Kidney (tissue), 14 donors: ENCODE data around the gene AQP9. TPM values are rescaled to one million over a fixed set of nuclear protein-coding genes. Genes with fewer than 3 reads are reported as not detected.
A peak's percentile ranks its signal among the peaks of the same experiment; 100 is the strongest.
"Not testable (repeated sequence)": the region's sequence is repeated elsewhere in the genome, so short reads cannot be mapped to it uniquely, and the experiment has no call there.

ENCODE experiments used
- DNase-seq, 5 donors: peaks; one replicate each; pipeline ENCODE4 v3.0.0-alpha.2; 2013 to 2020
- FAIRE-seq: peaks from 2 replicates; lab custom pipeline; 2012; peaks lifted over from hg19 to GRCh38; lab: Jason Lieb, UNC
- H3K27ac ChIP-seq, 2 donors: one replicate each; pipeline ENCODE4 v1.7.0; 2013; ENCODE audit warnings: low read depth in 2 of 2, low read length in 2 of 2, inconsistent platforms in 1 of 2
- H3K27me3 ChIP-seq: one replicate; pipeline ENCODE4 v1.7.1; 2013; ENCODE audit warnings: low read length, inconsistent platforms; ENCODE audit not compliant: control insufficient read depth, insufficient read depth
- H3K36me3 ChIP-seq, 3 donors: one replicate each; pipeline versions ENCODE4 v1.7.0 to v1.7.1; 2013; ENCODE audit warnings: low read length in 3 of 3, control low read depth in 1 of 3, inconsistent platforms in 1 of 3; ENCODE audit not compliant: insufficient read depth in 3 of 3, control insufficient read depth in 2 of 3
- H3K4me1 ChIP-seq, 3 donors: one replicate each; pipeline versions ENCODE4 v1.7.0 to v1.7.1; 2013; ENCODE audit warnings: low read length in 3 of 3, inconsistent platforms in 1 of 3, low read depth in 1 of 3; ENCODE audit not compliant: control insufficient read depth in 2 of 3, insufficient read depth in 2 of 3
- H3K4me3 ChIP-seq, 3 donors: one replicate each; pipeline versions ENCODE4 v1.7.0 to v1.8.1; 2013; ENCODE audit warnings: low read length in 3 of 3, control low read depth in 1 of 3, inconsistent platforms in 1 of 3
- H3K9ac ChIP-seq, 3 donors: one replicate each; pipeline versions ENCODE4 v1.7.0 to v1.7.1; 2013; ENCODE audit warnings: low read length in 3 of 3, control low read depth in 1 of 3, inconsistent platforms in 1 of 3
- H3K9me3 ChIP-seq, 3 donors: one replicate each; pipeline versions ENCODE4 v1.7.0 to v1.7.1; 2013; ENCODE audit warnings: low read length in 3 of 3, control low read depth in 1 of 3, inconsistent platforms in 1 of 3; ENCODE audit not compliant: control insufficient read depth in 2 of 3, insufficient read depth in 1 of 3
- CTCF ChIP-seq: IDR thresholded peaks from 3 replicates; pipeline ENCODE4 v1.5.1; 2012; ENCODE audit warnings: mild to moderate bottlenecking, moderate library complexity, borderline replicate concordance; ENCODE audit not compliant: insufficient read depth; ENCODE audit errors: extremely low read depth
- intact Hi-C: fragments of 100-400 bp; cut with DNase I; formaldehyde crosslinking; loops from one replicate; pipeline ENCODE4 v1.11.1; 2022
- polyA plus RNA-seq: library from polyadenylated mRNA; stranded (reverse); fragments of 350-450 nt; fragmentation: Illumina TruSeq; extraction: RNeasy Lipid Tissue Mini Kit (QIAGEN cat#74804); gene quantifications from one replicate; pipeline ENCODE4 v1.2.3, GENCODE V29; 2014; ENCODE audit warnings: low read depth, low replicate concordance; ENCODE audit not compliant: insufficient read depth
- total RNA-seq: library from RNA; stranded (reverse); fragmentation: NEBNext Ultra II Directional; extraction: Animal tissue kit (Norgen Biotek cat#: 25700); gene quantifications from one replicate; pipeline ENCODE4 v1.2.1, GENCODE V29; 2021
- donor health status: control.
- donor health status: control.
- donor health status: control.
- donor health status: control.
- donor health status: control.
- donor health status: DM: yes; HTN: yes; CAD: no.
- donor health status: Normal renal cell carcinoma (clear cell type).

The AQP9 gene
- total and polyA plus RNA-seq, 2 donors from 2014 or later, result 0.30 to 1.4 TPM

GRCh38 chr15:58209007-58209481 is 70.9 kb downstream of the AQP9 start:
- FAIRE-seq, H3K4me3 ChIP-seq: not testable (repeated sequence)

GRCh38 chr15:58210031-58210430 is 71.8 kb downstream of the AQP9 start:
- H3K9ac ChIP-seq, FAIRE-seq, H3K4me3 ChIP-seq, intact Hi-C loops, H3K27me3 ChIP-seq, H3K27ac ChIP-seq, H3K4me1 ChIP-seq, DNase-seq, H3K36me3 ChIP-seq, H3K9me3 ChIP-seq: not testable (repeated sequence)

More at GRCh38 chr15:58209007-58209481, 70.9 kb downstream of the AQP9 start:
- H3K27me3 ChIP-seq, intact Hi-C loops, H3K4me1 ChIP-seq, H3K27ac ChIP-seq, H3K9ac ChIP-seq, DNase-seq, H3K36me3 ChIP-seq, H3K9me3 ChIP-seq: not testable (repeated sequence)

- no peaks in the 10 kb centered on the region for H3K9me3 ChIP-seq
- no peak overlapping the region for H3K27ac ChIP-seq
- H3K27me3 ChIP-seq, result no peaks in the 10 kb centered on the region
- intact Hi-C loops, result no loop called here
- peak; percentile 54 for TF ChIP-seq CTCF
- no peak overlapping the region for H3K4me3 ChIP-seq
- no peaks in the 10 kb centered on the region for H3K4me1 ChIP-seq
- FAIRE-seq (no peak), DNase-seq (peak in 3 of 5 donors; percentile 31 to 77 (median 56))
- H3K36me3 ChIP-seq, result no peaks in the 10 kb centered on the region
- H3K9ac ChIP-seq, result no peak overlapping the region
Observed at GRCh38 chr15:58212909-58213526, 74.8 kb downstream of the AQP9 start.

GRCh38 chr15:58213587-58214338 is 75.6 kb downstream of the AQP9 start:
- intact Hi-C loops, result no loop called here
- DNase-seq (no peak), FAIRE-seq (no peak)
- Histone ChIP-seq H3K36me3 (no peaks in the 10 kb centered on the region), H3K27ac (no peak overlapping the region), H3K4me1 (no peaks in the 10 kb centered on the region), H3K27me3 (no peaks in the 10 kb centered on the region), H3K9me3 (no peaks in the 10 kb centered on the region), H3K9ac (no peak overlapping the region), H3K4me3 (no peak overlapping the region)
- TF ChIP-seq CTCF, result no peak
